Transverse colon (tissue), 4 donors: ENCODE data around the gene GPR141. TPM values are rescaled to one million over a fixed set of nuclear protein-coding genes. Genes with fewer than 3 reads are reported as not detected.

Experiments
- DNase-seq: peaks from one replicate; pipeline ENCODE4 v3.0.0-alpha.2; 2019
- H3K27ac ChIP-seq, 4 donors: fragments of 200-600 bp; sonication (generic); 2 replicates each; pipeline ENCODE4 v1.5.1; 2016 to 2018; ENCODE audit warnings: inconsistent platforms in 4 of 4
- H3K27me3 ChIP-seq: fragments of 200-600 bp; sonication (generic); 2 replicates; pipeline ENCODE4 v1.5.1; 2017; ENCODE audit warnings: inconsistent platforms
- H3K36me3 ChIP-seq, 4 donors: fragments of 200-600 bp; sonication (generic); 2 replicates each; pipeline ENCODE4 v1.5.1; 2017 to 2019; ENCODE audit warnings: inconsistent platforms in 4 of 4
- H3K4me1 ChIP-seq, 4 donors: fragments of 200-600 bp; sonication (generic); 2 replicates each; pipeline ENCODE4 v1.5.1; 2017 to 2020; ENCODE audit warnings: inconsistent platforms in 4 of 4
- H3K4me3 ChIP-seq, 4 donors: fragments of 200-600 bp; sonication (generic); 1 replicate in 1 of 4; 2 replicates in 3 of 4; pipeline versions ENCODE4 v1.5.1 to v1.6.1; 2017 to 2019; ENCODE audit warnings: inconsistent platforms in 4 of 4
- H3K9me3 ChIP-seq, 2 donors: fragments of 200-600 bp; sonication (generic); 2 replicates each; pipeline ENCODE4 v1.5.1; 2017 to 2019; ENCODE audit warnings: inconsistent platforms in 2 of 2
- CTCF ChIP-seq, 5 experiments: fragments of 200-600 bp in 3 of 5; fragments of 450-650 bp in 2 of 5; sonication (generic) in 3 of 5; IDR thresholded peaks; 1 replicate in 2 of 5; 2 replicates in 3 of 5; pipeline ENCODE4 v1.5.1; 2016 to 2017; ENCODE audit warnings: antibody characterized with exemption in 5 of 5, inconsistent platforms in 3 of 5, mild to moderate bottlenecking in 2 of 5, moderate library complexity in 1 of 5
- EP300 ChIP-seq: sonication (generic); formaldehyde crosslinking; IDR thresholded peaks from one replicate; pipeline ENCODE4 v1.6.1; 2017; ENCODE audit warnings: antibody characterized with exemption, low read depth
- POLR2A ChIP-seq: fragments of 450-650 bp; IDR thresholded peaks from one replicate; pipeline ENCODE4 v1.6.1; 2016; ENCODE audit warnings: antibody characterized with exemption, mild to moderate bottlenecking, moderate library complexity
- POLR2AphosphoS5 ChIP-seq, 3 donors: sonication (generic); formaldehyde crosslinking; IDR thresholded peaks; one replicate each; pipeline ENCODE4 v1.6.1; 2016; ENCODE audit warnings: antibody characterized with exemption in 3 of 3
- WGBS, 2 donors: methylation state at CpG; one replicate each; pipeline ENCODE4 v1.1.5; 2018; ENCODE audit warnings: low coverage in 1 of 2; 5-methylcytosine and 5-hydroxymethylcytosine counted together
- in situ Hi-C, 4 donors: fragments of 200-750 bp; cut with MboI; loops; one replicate each; pipeline versions ENCODE4 v1.15.0 to v1.15.1; 2017; ENCODE audit warnings: low sequenced_read_pairs in 3 of 4, low pct_ligation_motif_present in 1 of 4, low pct_unique_long_range_greater_than_20kb in 1 of 4
- intact Hi-C: fragments of 100-400 bp; cut with DNase I; formaldehyde crosslinking; loops from one replicate; pipeline ENCODE4 v1.15.1; 2023; ENCODE audit warnings: low total_unique reads
- total RNA-seq, 4 donors: library from RNA; depleted of rRNA; stranded (reverse); fragments of >200 nt; gene quantifications; one replicate each; pipeline ENCODE4 v1.1.0, GENCODE V29; 2016

Gene GPR141
- total RNA-seq, 4 donors from 2014 or later, result not detected

GRCh38 chr7:37768611-37769010 lies 85.0 kb downstream of the GPR141 start:
- in situ Hi-C loops, result no loop called here
- no peak overlapping the region for H3K27ac ChIP-seq
- intact Hi-C loops, result no loop called here
- H3K4me1 ChIP-seq, result no peaks in the 10 kb centered on the region
- no peaks in the 10 kb centered on the region for H3K9me3 ChIP-seq
- no peak for DNase-seq
- H3K4me3 ChIP-seq, result no peak overlapping the region
- H3K36me3 ChIP-seq, result no peaks in the 10 kb centered on the region
- no peaks in the 10 kb centered on the region for H3K27me3 ChIP-seq
- TF ChIP-seq EP300 (no peak), POLR2A (no peak), POLR2AphosphoS5 (IDR thresholded peaks at IDR 0.05) (no peak), CTCF (IDR thresholded peaks at IDR 0.05) (no peak)
- 82 to 83% methylated on average over 1 of the region's 1 CpG for WGBS, 2 donors

GRCh38 chr7:37769291-37769690 lies 85.7 kb downstream of the GPR141 start:
- in situ Hi-C loops (no loop called here), intact Hi-C loops (no loop called here)
- Histone ChIP-seq H3K27ac (no peak overlapping the region), H3K4me3 (no peak overlapping the region), H3K27me3 (no peaks in the 10 kb centered on the region), H3K4me1 (no peaks in the 10 kb centered on the region), H3K9me3 (no peaks in the 10 kb centered on the region), H3K36me3 (no peaks in the 10 kb centered on the region)
- WGBS, 2 donors, result 30 to 54% methylated on average over 1 of the region's 1 CpG
- TF ChIP-seq CTCF (IDR thresholded peaks at IDR 0.05) (no peak), POLR2AphosphoS5 (IDR thresholded peaks at IDR 0.05) (no peak), POLR2A (no peak), EP300 (no peak)
- DNase-seq, result no peak

GRCh38 chr7:37769726-37770125 lies 86.2 kb downstream of the GPR141 start:
- Histone ChIP-seq H3K9me3 (no peaks in the 10 kb centered on the region), H3K36me3 (no peaks in the 10 kb centered on the region), H3K4me3 (no peak overlapping the region), H3K27ac (no peak overlapping the region), H3K4me1 (no peaks in the 10 kb centered on the region), H3K27me3 (no peaks in the 10 kb centered on the region)
- DNase-seq, result no peak
- intact Hi-C loops, result no loop called here
- TF ChIP-seq POLR2AphosphoS5 (IDR thresholded peaks at IDR 0.05) (no peak), EP300 (no peak)
- in situ Hi-C loops, result no loop called here
- 94% methylated on average over 3 of the region's 3 CpGs; no CpG with 5 or more reads in 1 of the 2 donors for WGBS, 2 donors

- in situ Hi-C loops, result no loop called here
Measured at GRCh38 chr7:37770838-37771237, 87.3 kb downstream of the GPR141 start.

More at GRCh38 chr7:37770838-37771237, 87.3 kb downstream of the GPR141 start:
- intact Hi-C loops, result no loop called here
- Histone ChIP-seq H3K9me3 (no peaks in the 10 kb centered on the region), H3K27ac (no peak overlapping the region), H3K36me3 (no peaks in the 10 kb centered on the region), H3K4me1 (no peaks in the 10 kb centered on the region), H3K27me3 (no peaks in the 10 kb centered on the region), H3K4me3 (no peak overlapping the region)
- DNase-seq, result no peak
- TF ChIP-seq POLR2A (no peak), POLR2AphosphoS5 (IDR thresholded peaks at IDR 0.05) (no peak), CTCF (IDR thresholded peaks at IDR 0.05) (no peak), EP300 (no peak)
- WGBS, 2 donors, result 63 to 80% methylated on average over 3 to 6 of the region's 6 CpGs
